Measurements from ENCODE around the gene UNC5C. TPM values are rescaled to one million over a fixed set of nuclear protein-coding genes. Genes with fewer than 3 reads are reported as not detected.

UNC5C gene
- total and polyA plus RNA-seq, 2 donors from 2014 or later: 0.84 to 3.1 TPM

- FAIRE-seq (no peak), DNase-seq (peak in 4 of 5 donors; percentile 55 to 91 (median 77))
- H3K4me3 ChIP-seq (ENCODE audit: low read length in 3 of 3): no peak overlapping the region
- H3K27me3 ChIP-seq (ENCODE audit: control insufficient read depth, insufficient read depth, low read length): no peaks in the 10 kb centered on the region
- H3K4me1 ChIP-seq (ENCODE audit: control insufficient read depth in 2 of 3, insufficient read depth in 2 of 3, low read depth in 1 of 3, low read length in 3 of 3): no peaks in the 10 kb centered on the region
- H3K36me3 ChIP-seq (ENCODE audit: control insufficient read depth in 2 of 3, insufficient read depth in 3 of 3, low read length in 3 of 3): no peaks in the 10 kb centered on the region
- intact Hi-C loops (cut with DNase I): no loop called here
- no peaks in the 10 kb centered on the region for H3K9me3 ChIP-seq (ENCODE audit: control insufficient read depth in 2 of 3, insufficient read depth in 1 of 3, low read length in 3 of 3)
- H3K27ac ChIP-seq (ENCODE audit: low read depth in 2 of 2, low read length in 2 of 2): no peak overlapping the region
- no peak for TF ChIP-seq CTCF (IDR thresholded peaks at IDR 0.05; ENCODE audit: borderline replicate concordance, extremely low read depth, insufficient read depth)
- H3K9ac ChIP-seq (ENCODE audit: low read length in 3 of 3): no peak overlapping the region
Measured at GRCh38 chr4:95499291-95499696, 49.5 kb downstream of the UNC5C start.

- no peaks in the 10 kb centered on the region for H3K4me1 ChIP-seq (ENCODE audit: control insufficient read depth in 2 of 3, insufficient read depth in 2 of 3, low read depth in 1 of 3, low read length in 3 of 3)
- no peak for DNase-seq
- no peaks in the 10 kb centered on the region for H3K9me3 ChIP-seq (ENCODE audit: control insufficient read depth in 2 of 3, insufficient read depth in 1 of 3, low read length in 3 of 3)
- TF ChIP-seq CTCF (IDR thresholded peaks at IDR 0.05; ENCODE audit: borderline replicate concordance, extremely low read depth, insufficient read depth): no peak
- intact Hi-C loops (cut with DNase I): no loop called here
- no peak overlapping the region for H3K27ac ChIP-seq (ENCODE audit: low read depth in 2 of 2, low read length in 2 of 2)
- no peak for FAIRE-seq
- H3K9ac ChIP-seq (ENCODE audit: low read length in 3 of 3): no peak overlapping the region
- H3K36me3 ChIP-seq (ENCODE audit: control insufficient read depth in 2 of 3, insufficient read depth in 3 of 3, low read length in 3 of 3): no peaks in the 10 kb centered on the region
- H3K27me3 ChIP-seq (ENCODE audit: control insufficient read depth, insufficient read depth, low read length): no peaks in the 10 kb centered on the region
- H3K4me3 ChIP-seq (ENCODE audit: low read length in 3 of 3): no peak overlapping the region
Measured at GRCh38 chr4:95494186-95494585, 54.6 kb downstream of the UNC5C start.

GRCh38 chr4:95478679-95479078 lies 70.1 kb downstream of the UNC5C start:
- FAIRE-seq (no peak), DNase-seq (no peak)
- Histone ChIP-seq H3K27ac (ENCODE audit: low read depth in 2 of 2, low read length in 2 of 2) (no peak overlapping the region), H3K4me1 (ENCODE audit: control insufficient read depth in 2 of 3, insufficient read depth in 2 of 3, low read depth in 1 of 3, low read length in 3 of 3) (no peaks in the 10 kb centered on the region), H3K4me3 (ENCODE audit: low read length in 3 of 3) (no peak overlapping the region), H3K9ac (ENCODE audit: low read length in 3 of 3) (no peak overlapping the region), H3K9me3 (ENCODE audit: control insufficient read depth in 2 of 3, insufficient read depth in 1 of 3, low read length in 3 of 3) (no peaks in the 10 kb centered on the region), H3K36me3 (ENCODE audit: control insufficient read depth in 2 of 3, insufficient read depth in 3 of 3, low read length in 3 of 3) (no peaks in the 10 kb centered on the region), H3K27me3 (ENCODE audit: control insufficient read depth, insufficient read depth, low read length) (no peaks in the 10 kb centered on the region)
- intact Hi-C loops (cut with DNase I): no loop called here
- TF ChIP-seq CTCF (IDR thresholded peaks at IDR 0.05; ENCODE audit: borderline replicate concordance, extremely low read depth, insufficient read depth): no peak

- Histone ChIP-seq H3K9me3 (ENCODE audit: control insufficient read depth in 2 of 3, insufficient read depth in 1 of 3, low read length in 3 of 3) (no peaks in the 10 kb centered on the region), H3K36me3 (ENCODE audit: control insufficient read depth in 2 of 3, insufficient read depth in 3 of 3, low read length in 3 of 3) (no peaks in the 10 kb centered on the region), H3K4me3 (ENCODE audit: low read length in 3 of 3) (no peak overlapping the region), H3K27me3 (ENCODE audit: control insufficient read depth, insufficient read depth, low read length) (no peaks in the 10 kb centered on the region), H3K9ac (ENCODE audit: low read length in 3 of 3) (no peak overlapping the region), H3K4me1 (ENCODE audit: control insufficient read depth in 2 of 3, insufficient read depth in 2 of 3, low read depth in 1 of 3, low read length in 3 of 3) (no peaks in the 10 kb centered on the region), H3K27ac (ENCODE audit: low read depth in 2 of 2, low read length in 2 of 2) (no peak overlapping the region)
- intact Hi-C loops (cut with DNase I): no loop called here
- DNase-seq (no peak), FAIRE-seq (no peak)
- TF ChIP-seq CTCF (IDR thresholded peaks at IDR 0.05; ENCODE audit: borderline replicate concordance, extremely low read depth, insufficient read depth): no peak
Measured at GRCh38 chr4:95476121-95476520, 72.7 kb downstream of the UNC5C start.
